T-helper 17 cell (primary cell): ENCODE data around the gene FZD7. TPM values are rescaled to one million over a fixed set of nuclear protein-coding genes. Genes with fewer than 3 reads are reported as not detected.

Experiments used
- ATAC-seq: fragments of 150-1000 bp; cut with Tn5 transposase; 2 replicates; pipeline ENCODE4 v1.10.0; 2021; ENCODE audit warnings: mild to moderate bottlenecking, moderate library complexity
- DNase-seq, 3 donors: peaks; one replicate each; pipeline versions ENCODE4 v3.0.0 to v3.0.0-alpha.2; 2020 to 2021
- H3K9me3 ChIP-seq: one replicate; pipeline ENCODE4 v1.7.0; 2013; ENCODE audit warnings: low read length, mild to moderate bottlenecking; ENCODE audit not compliant: control insufficient read depth, poor library complexity, severe bottlenecking
- H3K27ac Mint-ChIP-seq: one replicate; pipeline ENCODE4 v1.8.0; 2022; ENCODE audit warnings: mild to moderate bottlenecking, moderate library complexity, mixed read lengths
- H3K27me3 Mint-ChIP-seq: one replicate; pipeline ENCODE4 v1.8.0; 2022; ENCODE audit warnings: mixed read lengths
- H3K36me3 Mint-ChIP-seq: one replicate; pipeline ENCODE4 v1.8.0; 2022; ENCODE audit warnings: low read depth, mixed read lengths
- H3K4me1 Mint-ChIP-seq: one replicate; pipeline ENCODE4 v1.8.0; 2022; ENCODE audit warnings: mild to moderate bottlenecking, mixed read lengths
- H3K4me3 Mint-ChIP-seq: one replicate; pipeline ENCODE4 v1.8.0; 2022; ENCODE audit warnings: mild to moderate bottlenecking, moderate library complexity, mixed read lengths
- total RNA-seq, 4 donors: library from RNA in 2 of 4; stranded (reverse) in 2 of 4; gene quantifications; one replicate each; pipeline ENCODE4 v1.2.3 and lab custom pipeline; 2022 to 2026

FZD7 gene
- total RNA-seq (under 1 TPM; 0.30 to 0.31 TPM), total RNA-seq (lab: John Stamatoyannopoulos, UW) (1.3 to 3.0 reads per million in 2 donors)

- Mint-ChIP-seq H3K4me1 (peaks cover 13% of the 10 kb centered on the region), H3K4me3 (peak within 1 kb of the TSS; percentile 95), H3K36me3 (peaks cover 2% of the 10 kb centered on the region), H3K27me3 (peaks cover 12% of the 10 kb centered on the region), H3K27ac (peak within 1 kb of the TSS; percentile 49)
- DNase-seq = peak; percentile 74 to 80 (median 78)
- peak; percentile 86 for ATAC-seq
- H3K9me3 ChIP-seq = no peaks in the 10 kb centered on the region
These were observed at the start of gene FZD7 for GRCh38 chr2:202033317-202034248. Gene FZD7 (plus strand): TSS chr2:202033855. CDS start chr2:202034648, 793 bp downstream.

GRCh38 chr2:201984333-201984732 is 49.3 kb upstream of the FZD7 start:
- no peaks in the 10 kb centered on the region for H3K36me3 Mint-ChIP-seq
- no peak overlapping the region for H3K4me3 Mint-ChIP-seq
- H3K27me3 Mint-ChIP-seq = peaks cover 26% of the 10 kb centered on the region
- H3K9me3 ChIP-seq = no peaks in the 10 kb centered on the region
- no peaks in the 10 kb centered on the region for H3K4me1 Mint-ChIP-seq
- DNase-seq (no peak), ATAC-seq (no peak)
- H3K27ac Mint-ChIP-seq = no peak overlapping the region

- ATAC-seq = no peak
- Mint-ChIP-seq H3K4me1 (no peaks in the 10 kb centered on the region), H3K27ac (no peak overlapping the region), H3K27me3 (peaks cover 26% of the 10 kb centered on the region), H3K4me3 (no peak overlapping the region), H3K36me3 (no peaks in the 10 kb centered on the region)
- no peak for DNase-seq
- no peaks in the 10 kb centered on the region for H3K9me3 ChIP-seq
These were observed 48.7 kb upstream of the FZD7 start for GRCh38 chr2:201984800-201985525.

- Mint-ChIP-seq H3K27ac (no peak overlapping the region), H3K4me1 (no peaks in the 10 kb centered on the region), H3K4me3 (no peak overlapping the region), H3K36me3 (no peaks in the 10 kb centered on the region), H3K27me3 (peaks cover 17% of the 10 kb centered on the region)
- DNase-seq (no peak), ATAC-seq (no peak)
- H3K9me3 ChIP-seq = no peaks in the 10 kb centered on the region
These were observed 47.8 kb upstream of the FZD7 start for GRCh38 chr2:201985728-201986462.

- H3K36me3 Mint-ChIP-seq = no peaks in the 10 kb centered on the region
- no peak overlapping the region for H3K27ac Mint-ChIP-seq
- no peak overlapping the region for H3K4me3 Mint-ChIP-seq
These were observed 47.3 kb upstream of the FZD7 start for GRCh38 chr2:201986463-201986735.

GRCh38 chr2:201987426-201987825 is 46.2 kb upstream of the FZD7 start:
- no peaks in the 10 kb centered on the region for H3K9me3 ChIP-seq
- Mint-ChIP-seq H3K27ac (no peak overlapping the region), H3K4me3 (no peak overlapping the region), H3K36me3 (no peaks in the 10 kb centered on the region), H3K27me3 (peaks cover 8% of the 10 kb centered on the region), H3K4me1 (no peaks in the 10 kb centered on the region)
- DNase-seq (no peak), ATAC-seq (no peak)

More at GRCh38 chr2:201986463-201986735, 47.3 kb upstream of the FZD7 start:
- DNase-seq (no peak), ATAC-seq (no peak)
- H3K27me3 Mint-ChIP-seq = peaks cover 12% of the 10 kb centered on the region
- H3K4me1 Mint-ChIP-seq = no peaks in the 10 kb centered on the region
- no peaks in the 10 kb centered on the region for H3K9me3 ChIP-seq

- Mint-ChIP-seq H3K27ac (no peak overlapping the region), H3K4me3 (no peak overlapping the region)
These were observed 43.6 kb upstream of the FZD7 start for GRCh38 chr2:201990069-201990468.

GRCh38 chr2:201992960-201993359 is 40.7 kb upstream of the FZD7 start:
- Mint-ChIP-seq H3K4me1 (peaks cover 5% of the 10 kb centered on the region), H3K4me3 (no peak overlapping the region), H3K36me3 (peaks cover 2% of the 10 kb centered on the region), H3K27ac (peak overlapping the region; percentile 17), H3K27me3 (peaks cover 23% of the 10 kb centered on the region)
- ATAC-seq (no peak), DNase-seq (no peak)
- no peaks in the 10 kb centered on the region for H3K9me3 ChIP-seq

More at GRCh38 chr2:201990069-201990468, 43.6 kb upstream of the FZD7 start:
- DNase-seq (no peak), ATAC-seq (no peak)
- Mint-ChIP-seq H3K36me3 (peaks cover 1% of the 10 kb centered on the region), H3K27me3 (peaks cover 12% of the 10 kb centered on the region), H3K4me1 (peaks cover 5% of the 10 kb centered on the region)
- no peaks in the 10 kb centered on the region for H3K9me3 ChIP-seq

- H3K36me3 Mint-ChIP-seq = peaks cover 2% of the 10 kb centered on the region
- DNase-seq (no peak), ATAC-seq (no peak)
- no peak overlapping the region for H3K4me3 Mint-ChIP-seq
- peaks cover 23% of the 10 kb centered on the region for H3K27me3 Mint-ChIP-seq
- peaks cover 5% of the 10 kb centered on the region for H3K4me1 Mint-ChIP-seq
- H3K27ac Mint-ChIP-seq = no peak overlapping the region
- H3K9me3 ChIP-seq = no peaks in the 10 kb centered on the region
These were observed 38.5 kb upstream of the FZD7 start for GRCh38 chr2:201994973-201995638.

- no peak overlapping the region for H3K27ac Mint-ChIP-seq
- H3K36me3 Mint-ChIP-seq = peaks cover 2% of the 10 kb centered on the region
- H3K4me3 Mint-ChIP-seq = no peak overlapping the region
- peaks cover 23% of the 10 kb centered on the region for H3K27me3 Mint-ChIP-seq
- no peaks in the 10 kb centered on the region for H3K9me3 ChIP-seq
- no peak for DNase-seq
- no peak for ATAC-seq
- H3K4me1 Mint-ChIP-seq = peaks cover 5% of the 10 kb centered on the region
These were observed 37.6 kb upstream of the FZD7 start for GRCh38 chr2:201996006-201996405.

- peaks cover 2% of the 10 kb centered on the region for H3K36me3 Mint-ChIP-seq
- H3K27ac Mint-ChIP-seq = no peak overlapping the region
- peaks cover 5% of the 10 kb centered on the region for H3K4me1 Mint-ChIP-seq
- DNase-seq = no peak
- H3K4me3 Mint-ChIP-seq = no peak overlapping the region
- peaks cover 23% of the 10 kb centered on the region for H3K27me3 Mint-ChIP-seq
- no peak for ATAC-seq
- H3K9me3 ChIP-seq = no peaks in the 10 kb centered on the region
These were observed 36.9 kb upstream of the FZD7 start for GRCh38 chr2:201996679-201997314.

- no peaks in the 10 kb centered on the region for H3K9me3 ChIP-seq
- no peak overlapping the region for H3K4me3 Mint-ChIP-seq
- no peaks in the 10 kb centered on the region for H3K4me1 Mint-ChIP-seq
- H3K27ac Mint-ChIP-seq = no peak overlapping the region
- H3K36me3 Mint-ChIP-seq = peaks cover 2% of the 10 kb centered on the region
- DNase-seq (no peak), ATAC-seq (no peak)
- peaks cover 14% of the 10 kb centered on the region for H3K27me3 Mint-ChIP-seq
These were observed 34.4 kb upstream of the FZD7 start for GRCh38 chr2:201999279-201999678.
